Ureter (tissue), 1 donor: ENCODE data around the gene MKI67. TPM values are rescaled to one million over a fixed set of nuclear protein-coding genes. Genes with fewer than 3 reads are reported as not detected.
A peak's percentile ranks its signal among the peaks of the same experiment; 100 is the strongest.
"Not testable (repeated sequence)": the region's sequence is repeated elsewhere in the genome, so short reads cannot be mapped to it uniquely, and the experiment has no call there.

Source experiments
- DNase-seq: peaks from one replicate; pipeline ENCODE4 v3.0.0-alpha.2; 2020; ENCODE audit warnings: low spot score
- total RNA-seq: library from RNA; stranded (reverse); gene quantifications from one replicate; pipeline ENCODE4 v1.2.4, GENCODE V29; 2023
- donor health status: DM: yes; HTN: yes; CAD: no.

MKI67 gene
- total RNA-seq, 1 donor from 2014 or later, result 2.6 TPM

DNA sequence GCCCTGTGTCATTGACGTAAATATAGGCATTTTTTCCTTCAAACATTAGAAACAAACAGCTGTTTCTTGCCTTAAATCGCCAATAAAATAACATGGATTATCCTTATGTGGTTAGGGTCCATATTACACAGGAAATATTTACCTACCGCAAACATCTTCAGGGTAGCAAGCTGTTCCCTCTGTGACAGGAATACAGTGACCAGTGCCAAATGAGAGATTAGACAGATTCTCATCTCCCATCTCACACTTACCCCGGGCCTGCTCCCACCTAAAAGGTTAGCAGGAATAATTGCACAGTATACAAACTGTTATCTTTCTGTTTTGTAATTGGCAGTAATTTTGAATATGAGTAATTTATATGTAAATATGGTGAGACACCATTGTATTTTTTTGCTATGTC is 16.5 kb downstream of the MKI67 start:
- no peak for DNase-seq

GRCh38 chr10:128105383-128105782 is 20.8 kb downstream of the MKI67 start:
- no peak for DNase-seq

GRCh38 chr10:128103229-128103714 is 23.0 kb downstream of the MKI67 start:
- no peak for DNase-seq

DNA sequence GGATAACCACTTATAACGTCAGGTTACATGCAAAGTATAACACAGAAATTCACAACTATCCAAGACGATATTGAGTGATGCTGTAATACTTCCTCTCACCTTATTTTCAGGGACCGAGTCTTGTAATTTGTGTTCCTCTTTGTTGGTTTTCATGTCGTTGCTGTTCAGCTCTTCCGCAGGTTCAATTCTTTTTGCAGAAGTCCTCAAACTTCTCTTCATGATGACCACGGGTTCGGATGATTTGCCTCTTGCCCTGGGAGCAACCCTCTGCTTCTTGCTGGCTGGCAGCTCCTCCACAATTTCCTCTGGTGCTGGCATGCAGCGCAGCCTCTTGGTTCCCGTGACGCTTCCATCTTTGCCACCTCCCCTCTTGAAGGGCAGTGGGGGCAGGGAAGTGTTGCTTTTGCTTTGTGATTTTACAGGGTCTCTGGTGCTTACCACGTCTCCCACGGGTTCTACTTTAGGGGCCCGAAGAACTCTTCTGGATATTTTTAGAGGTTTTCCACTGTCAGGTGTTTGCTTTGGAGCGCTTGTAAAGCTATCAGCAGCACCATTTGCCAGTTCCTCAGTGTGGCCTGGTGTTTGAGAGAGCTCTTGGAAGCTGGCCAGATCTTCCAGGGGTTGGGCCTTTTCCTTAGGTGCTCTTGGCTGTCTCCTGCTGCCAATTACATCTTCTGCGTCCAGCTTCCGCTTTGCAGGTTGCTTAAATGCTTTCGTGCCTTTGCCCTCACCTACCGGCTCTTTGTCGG is 23.6 kb downstream of the MKI67 start:
- DNase-seq, result no peak

DNA sequence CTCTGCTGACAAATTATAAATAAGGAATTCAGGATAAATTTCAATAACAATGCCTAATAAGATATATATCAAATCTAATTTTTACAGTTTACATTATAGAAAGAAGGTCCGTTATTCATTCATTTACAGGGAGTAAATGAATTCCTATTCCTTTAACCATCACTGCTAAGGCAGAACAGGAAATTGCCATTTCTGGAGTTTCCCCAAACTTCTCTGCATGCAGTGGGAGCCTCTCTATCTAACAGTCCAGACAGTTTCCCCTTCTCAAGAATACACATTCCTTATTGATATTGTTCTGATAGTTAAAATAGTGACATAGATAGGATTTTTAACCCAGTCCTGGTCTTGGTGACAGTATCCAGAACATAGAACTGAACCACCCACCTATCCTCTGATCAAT is 24.3 kb downstream of the MKI67 start:
- DNase-seq, result no peak

- DNase-seq, result no peak
Measured at GRCh38 chr10:128099901-128100300, 26.3 kb downstream of the MKI67 start.

- no peak for DNase-seq
Measured at GRCh38 chr10:128098631-128099030, 27.6 kb downstream of the MKI67 start.

DNA sequence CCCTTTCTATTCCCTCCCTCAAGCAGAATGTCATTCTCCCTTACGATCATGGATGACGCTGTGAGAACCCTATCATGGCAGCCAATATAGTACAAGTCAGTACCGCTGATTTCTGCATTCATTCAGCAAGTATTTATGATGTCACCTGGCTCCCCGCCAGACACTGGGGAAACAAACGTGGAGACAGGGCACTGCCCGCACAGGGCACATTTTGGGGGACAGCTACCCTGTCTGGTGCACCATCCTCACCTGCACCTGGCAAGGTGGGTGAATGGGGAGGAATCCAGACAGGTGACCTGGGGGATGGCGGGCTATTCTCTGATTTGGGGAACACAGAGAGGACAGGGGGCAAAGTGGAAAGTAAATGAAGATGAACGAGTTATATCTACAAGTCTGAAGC is 28.4 kb downstream of the MKI67 start:
- DNase-seq, result no peak

- DNase-seq, result no peak
Measured at GRCh38 chr10:128096486-128097199, 29.6 kb downstream of the MKI67 start.

GRCh38 chr10:128095753-128096469 is 30.3 kb downstream of the MKI67 start:
- DNase-seq, result no peak

- no peak for DNase-seq
Measured at GRCh38 chr10:128095027-128095752, 31.0 kb downstream of the MKI67 start.

DNA sequence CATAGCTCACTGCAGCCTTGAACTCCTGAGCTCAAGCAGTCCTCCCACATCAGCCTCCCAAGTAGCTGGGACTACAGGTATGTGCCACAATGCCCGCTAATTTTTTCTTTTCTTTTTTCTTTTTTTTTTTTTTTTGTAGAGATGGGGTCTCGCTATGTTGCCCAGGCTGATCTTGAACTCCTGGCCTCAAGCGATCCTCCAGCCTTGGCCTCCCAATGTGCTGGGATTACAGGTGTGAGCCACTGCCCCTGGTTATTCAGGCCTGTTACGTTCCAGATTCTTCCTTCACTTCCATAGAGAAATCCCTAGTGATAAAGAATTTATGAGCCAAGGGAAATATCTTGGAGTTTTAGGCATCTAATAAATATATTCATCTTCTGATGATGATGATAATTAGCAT is 31.6 kb downstream of the MKI67 start:
- DNase-seq, result not testable (repeated sequence)

DNA sequence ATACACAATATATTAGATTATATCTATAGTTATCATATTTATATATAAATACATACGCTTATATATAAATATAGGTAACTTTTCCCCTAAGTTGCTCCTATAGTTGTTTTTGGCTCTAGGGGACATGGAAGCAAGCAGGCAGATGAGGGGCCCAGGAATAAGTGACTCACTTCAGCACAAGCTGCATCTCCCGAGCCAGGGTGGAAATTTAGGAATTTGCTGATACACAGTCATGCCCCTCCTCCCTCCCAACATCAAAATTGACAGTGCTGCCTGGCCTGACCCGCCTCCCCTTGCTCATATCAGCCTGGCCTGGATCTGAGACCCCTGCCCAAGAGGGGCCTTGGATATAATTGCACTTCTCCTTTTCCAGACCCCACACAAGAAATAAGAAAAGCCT is 33.8 kb downstream of the MKI67 start:
- DNase-seq, result no peak

DNA sequence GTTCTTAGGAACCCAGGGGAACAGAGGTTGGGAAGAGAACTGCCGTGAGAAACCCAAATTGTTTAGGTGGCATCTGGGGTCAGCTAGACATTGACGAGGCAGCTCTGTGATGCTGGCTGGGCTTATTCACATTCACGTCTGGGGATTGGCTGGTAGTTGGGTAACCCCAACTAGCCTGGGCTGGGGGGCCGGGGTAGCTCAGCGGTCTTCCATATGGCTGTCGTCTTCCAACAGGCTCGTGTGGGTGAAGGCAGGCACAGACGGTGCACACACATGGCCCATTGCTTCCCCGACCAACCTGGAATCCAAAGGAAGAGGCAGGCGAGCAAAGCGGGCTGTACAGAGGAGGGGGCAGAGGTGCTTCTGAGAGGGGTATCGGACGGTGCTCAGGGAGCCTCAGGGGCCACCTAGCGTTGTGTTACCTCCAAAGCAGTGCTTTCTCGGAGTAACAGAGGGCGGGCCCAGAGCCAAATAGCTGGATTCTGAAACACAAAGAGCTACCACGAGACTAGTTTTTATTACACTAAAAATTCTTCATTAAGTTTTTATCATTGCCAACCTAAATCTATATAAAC is 34.5 kb downstream of the MKI67 start:
- no peak for DNase-seq

GRCh38 chr10:128087884-128088709 is 38.1 kb downstream of the MKI67 start:
- DNase-seq, result no peak

- DNase-seq, result no peak
Measured at GRCh38 chr10:128087146-128087883, 38.9 kb downstream of the MKI67 start.

DNA sequence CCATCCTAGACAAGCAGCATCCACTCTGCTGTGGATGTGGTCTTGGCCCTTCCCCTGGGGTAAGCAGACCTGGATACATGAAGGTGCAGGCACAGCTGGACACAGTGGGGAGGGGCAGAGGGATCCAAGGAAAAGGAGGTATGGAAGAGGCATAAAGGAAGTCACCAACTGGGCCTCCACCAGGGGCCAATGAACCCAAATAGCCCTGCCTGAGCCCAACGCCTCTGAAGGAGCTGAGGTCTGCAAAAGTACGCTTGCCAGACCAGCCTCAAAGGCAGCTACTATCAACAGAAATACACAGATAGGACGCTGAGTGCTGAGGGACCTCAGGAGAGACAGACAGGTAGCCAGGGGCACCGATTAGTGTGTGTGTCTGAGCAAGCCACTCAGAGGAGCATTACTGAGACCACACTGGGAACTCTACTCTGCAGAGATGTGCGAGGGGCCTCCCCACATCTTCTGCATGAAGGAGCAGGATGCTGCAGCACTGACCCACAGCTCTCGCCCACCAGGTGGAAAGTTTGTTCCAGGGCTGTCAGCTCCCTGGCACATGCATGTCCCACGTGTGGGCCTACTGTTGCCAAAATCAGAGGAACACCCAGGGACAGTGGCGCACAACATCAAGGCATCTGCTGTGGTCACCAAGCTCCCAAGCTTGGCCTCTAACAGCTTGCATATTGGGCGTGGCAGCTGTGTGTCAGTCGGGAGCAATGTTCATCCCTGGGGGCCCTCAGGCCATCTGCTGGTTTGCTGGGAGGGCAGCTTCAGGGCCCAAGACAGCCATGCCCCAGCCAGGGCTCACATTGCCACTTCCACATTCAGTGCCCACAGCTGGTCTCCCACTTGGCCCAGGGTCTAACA is 40.0 kb downstream of the MKI67 start:
- DNase-seq, result peak; percentile 26

GRCh38 chr10:128084991-128085390 is 41.2 kb downstream of the MKI67 start:
- DNase-seq, result no peak

DNA sequence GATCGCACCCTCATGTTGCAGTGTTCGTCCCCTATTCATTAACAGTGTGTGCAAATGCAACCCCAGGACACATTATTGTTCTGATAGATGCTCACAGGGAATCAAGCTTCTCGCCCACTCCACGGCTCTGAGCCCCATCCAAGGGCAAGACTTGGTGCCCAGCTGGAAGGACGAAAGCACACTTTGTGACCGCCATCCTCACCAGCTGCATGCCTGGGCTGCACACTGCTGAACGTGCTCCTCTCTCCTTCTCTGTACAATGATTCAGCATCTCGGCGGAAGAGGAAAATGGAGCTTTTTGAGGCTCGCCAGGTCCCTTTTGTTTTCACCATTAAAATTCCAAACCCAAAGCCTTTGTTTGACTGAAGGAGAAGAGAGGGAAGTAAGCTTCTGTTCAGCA is 41.9 kb downstream of the MKI67 start:
- DNase-seq, result no peak
